ENCODE data around the gene PUDP.

DNA sequence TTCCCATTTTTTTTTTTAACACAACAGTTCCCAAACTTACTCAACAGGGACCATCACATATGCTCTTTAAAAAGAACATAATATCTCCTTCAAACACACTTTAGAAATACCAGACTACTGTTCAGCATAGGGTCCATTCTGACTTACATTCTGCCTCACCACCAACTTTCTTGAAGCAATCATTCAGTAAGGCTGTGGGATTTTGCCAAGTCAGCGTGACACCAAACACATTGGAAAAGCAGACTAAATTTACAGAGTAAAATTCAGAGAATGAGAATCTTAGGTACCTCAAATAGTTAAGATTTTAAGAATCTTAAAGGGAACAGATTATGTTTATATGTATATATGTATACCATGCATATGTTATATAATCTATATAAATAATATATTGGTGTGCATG lies 7.2 kb upstream of the PUDP start:
- TF ChIP-seq, protein P1, sequence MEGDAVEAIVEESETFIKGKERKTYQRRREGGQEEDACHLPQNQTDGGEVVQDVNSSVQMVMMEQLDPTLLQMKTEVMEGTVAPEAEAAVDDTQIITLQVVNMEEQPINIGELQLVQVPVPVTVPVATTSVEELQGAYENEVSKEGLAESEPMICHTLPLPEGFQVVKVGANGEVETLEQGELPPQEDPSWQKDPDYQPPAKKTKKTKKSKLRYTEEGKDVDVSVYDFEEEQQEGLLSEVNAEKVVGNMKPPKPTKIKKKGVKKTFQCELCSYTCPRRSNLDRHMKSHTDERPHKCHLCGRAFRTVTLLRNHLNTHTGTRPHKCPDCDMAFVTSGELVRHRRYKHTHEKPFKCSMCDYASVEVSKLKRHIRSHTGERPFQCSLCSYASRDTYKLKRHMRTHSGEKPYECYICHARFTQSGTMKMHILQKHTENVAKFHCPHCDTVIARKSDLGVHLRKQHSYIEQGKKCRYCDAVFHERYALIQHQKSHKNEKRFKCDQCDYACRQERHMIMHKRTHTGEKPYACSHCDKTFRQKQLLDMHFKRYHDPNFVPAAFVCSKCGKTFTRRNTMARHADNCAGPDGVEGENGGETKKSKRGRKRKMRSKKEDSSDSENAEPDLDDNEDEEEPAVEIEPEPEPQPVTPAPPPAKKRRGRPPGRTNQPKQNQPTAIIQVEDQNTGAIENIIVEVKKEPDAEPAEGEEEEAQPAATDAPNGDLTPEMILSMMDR (IDR thresholded peaks at IDR 0.05), result no peak
- TF ChIP-seq POLR2A (IDR thresholded peaks at IDR 0.05) (no peak), EP300 (IDR thresholded peaks at IDR 0.05) (no peak)
